Measurements from ENCODE around the gene CD248.
"Not testable (repeated sequence)": the region's sequence is repeated elsewhere in the genome, so short reads cannot be mapped to it uniquely, and the experiment has no call there.

The CD248 gene

GRCh38 chr11:66331542-66332370 is 14.9 kb upstream of the CD248 start:
- Histone ChIP-seq H3K4me3 (no peak overlapping the region), H3K27ac (peak overlapping the region in 1 of 21 experiments; percentile 16)

GRCh38 chr11:66330931-66331330 is 14.1 kb upstream of the CD248 start:
- Histone ChIP-seq H3K27ac (no peak overlapping the region), H3K4me3 (no peak overlapping the region)

- Histone ChIP-seq H3K27ac (peak overlapping the region in 3 of 21 experiments; percentile 0 to 86 (median 53)), H3K4me3 (no peak overlapping the region)
Measured at GRCh38 chr11:66329165-66329673, 12.4 kb upstream of the CD248 start.

GRCh38 chr11:66328302-66329144 is 11.7 kb upstream of the CD248 start:
- H3K27ac ChIP-seq: peak overlapping the region in 15 of 21 experiments; percentile 0 to 86 (median 70)

GRCh38 chr11:66328031-66328301 is 11.1 kb upstream of the CD248 start:
- peak overlapping the region in 16 of 21 experiments; percentile 12 to 86 (median 70) for H3K27ac ChIP-seq
- H3K4me3 ChIP-seq: no peak overlapping the region

More at GRCh38 chr11:66328302-66329144, 11.7 kb upstream of the CD248 start:
- no peak overlapping the region for H3K4me3 ChIP-seq

GRCh38 chr11:66327171-66328030 is 10.6 kb upstream of the CD248 start:
- Histone ChIP-seq H3K4me3 (no peak overlapping the region), H3K27ac (peak overlapping the region in 20 of 21 experiments; percentile 16 to 86 (median 74))

GRCh38 chr11:66326261-66327111 is 9.6 kb upstream of the CD248 start:
- Histone ChIP-seq H3K27ac (peak overlapping the region in 20 of 21 experiments; percentile 11 to 86 (median 74)), H3K4me3 (no peak overlapping the region)

- H3K27ac ChIP-seq: peak overlapping the region in 16 of 21 experiments; percentile 9 to 86 (median 64)
- H3K4me3 ChIP-seq: no peak overlapping the region
Measured at GRCh38 chr11:66325263-66325671, 8.4 kb upstream of the CD248 start.

GRCh38 chr11:66324664-66325063 is 7.8 kb upstream of the CD248 start:
- Histone ChIP-seq H3K27ac (peak overlapping the region in 14 of 21 experiments; percentile 3 to 86 (median 41)), H3K4me3 (no peak overlapping the region)

GRCh38 chr11:66323684-66324083 is 6.8 kb upstream of the CD248 start:
- Histone ChIP-seq H3K4me3 (no peak overlapping the region), H3K27ac (peak overlapping the region in 1 of 21 experiments; percentile 35)

- peak overlapping the region in 7 of 21 experiments; percentile 14 to 73 (median 42) for H3K27ac ChIP-seq
- H3K4me3 ChIP-seq: no peak overlapping the region
Measured at GRCh38 chr11:66322732-66323427, 6.0 kb upstream of the CD248 start.

- peak overlapping the region in 3 of 21 experiments; percentile 49 to 72 (median 62) for H3K27ac ChIP-seq
Measured at GRCh38 chr11:66321606-66322005, 4.8 kb upstream of the CD248 start.

GRCh38 chr11:66320748-66321147 is 3.9 kb upstream of the CD248 start:
- H3K4me3 ChIP-seq: not testable (repeated sequence)

More at GRCh38 chr11:66321606-66322005, 4.8 kb upstream of the CD248 start:
- H3K4me3 ChIP-seq: no peak overlapping the region

GRCh38 chr11:66320289-66320688 is 3.4 kb upstream of the CD248 start:
- H3K27ac ChIP-seq, H3K4me3 ChIP-seq: not testable (repeated sequence)

More at GRCh38 chr11:66320748-66321147, 3.9 kb upstream of the CD248 start:
- H3K27ac ChIP-seq: not testable (repeated sequence)

GRCh38 chr11:66318600-66318970 is 1.7 kb upstream of the CD248 start:
- peak overlapping the region in 17 of 21 experiments; percentile 43 to 87 (median 78) for H3K27ac ChIP-seq

GRCh38 chr11:66317723-66318599 is 1.1 kb upstream of the CD248 start:
- H3K27ac ChIP-seq: peak overlapping the region in 20 of 21 experiments; percentile 43 to 87 (median 78)
- peak overlapping the region in 1 of 7 experiments; percentile 2 for H3K4me3 ChIP-seq

More at GRCh38 chr11:66318600-66318970, 1.7 kb upstream of the CD248 start:
- no peak overlapping the region for H3K4me3 ChIP-seq

- Histone ChIP-seq H3K4me3 (peak overlapping the region in 3 of 7 experiments; percentile 2 to 49 (median 44)), H3K27ac (peak overlapping the region in 20 of 21 experiments; percentile 43 to 87 (median 78))
Measured at GRCh38 chr11:66317322-66317722, 478 bp upstream of the CD248 start.
